GM13977 (cell line): ENCODE results near the gene PSMD9.

ENCODE experiments used
- DNase-seq: peaks from one replicate; pipeline ENCODE4 v3.0.0; 2012; ENCODE audit warnings: low spot score
- in situ Hi-C: fragments of 300-500 bp; cut with MboI; formaldehyde crosslinking; loops from one replicate; pipeline ENCODE4 v1.12.0; 2022; ENCODE audit warnings: low sequenced_read_pairs, low pct_unique_long_range_greater_than_20kb, mixed read lengths, inconsistent platforms; ENCODE audit not compliant: unreplicated experiment
- TF ChIP-seq, protein P1 (sequence below): IDR thresholded peaks from 2 replicates; pipeline ENCODE4 v1.5.1; 2012; ENCODE audit warnings: mild to moderate bottlenecking, control low read depth; ENCODE audit not compliant: insufficient read depth; ENCODE audit errors: extremely low read depth, missing control alignments

PSMD9 gene

DNA sequence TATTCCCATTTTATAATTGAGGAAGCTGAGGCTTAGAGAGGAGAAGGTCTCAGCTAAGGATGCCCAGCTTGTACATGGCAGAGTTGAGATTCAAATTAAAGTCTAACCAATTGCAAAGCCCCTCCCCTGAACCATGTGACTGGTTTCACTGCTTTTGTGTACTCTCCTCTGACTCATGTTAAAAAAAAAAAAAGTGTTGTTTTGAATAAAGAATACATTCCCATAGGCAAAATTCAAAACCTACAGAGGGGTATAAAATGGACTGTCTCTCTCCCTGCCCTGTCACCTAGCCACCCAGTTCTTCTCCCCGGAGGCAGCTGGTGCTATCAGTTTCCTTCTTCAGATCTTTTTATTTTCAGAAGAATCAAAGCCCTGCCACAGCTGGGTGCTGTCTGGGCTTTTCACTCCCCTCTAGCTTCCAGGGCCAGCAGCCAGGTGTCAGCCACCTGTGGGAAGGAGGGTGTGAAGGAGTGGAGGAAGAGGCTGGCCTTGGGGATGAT, 5.4 kb downstream of the PSMD9 start:
- no peak for DNase-seq
- in situ Hi-C loops = no loop called here
- TF ChIP-seq, protein P1, sequence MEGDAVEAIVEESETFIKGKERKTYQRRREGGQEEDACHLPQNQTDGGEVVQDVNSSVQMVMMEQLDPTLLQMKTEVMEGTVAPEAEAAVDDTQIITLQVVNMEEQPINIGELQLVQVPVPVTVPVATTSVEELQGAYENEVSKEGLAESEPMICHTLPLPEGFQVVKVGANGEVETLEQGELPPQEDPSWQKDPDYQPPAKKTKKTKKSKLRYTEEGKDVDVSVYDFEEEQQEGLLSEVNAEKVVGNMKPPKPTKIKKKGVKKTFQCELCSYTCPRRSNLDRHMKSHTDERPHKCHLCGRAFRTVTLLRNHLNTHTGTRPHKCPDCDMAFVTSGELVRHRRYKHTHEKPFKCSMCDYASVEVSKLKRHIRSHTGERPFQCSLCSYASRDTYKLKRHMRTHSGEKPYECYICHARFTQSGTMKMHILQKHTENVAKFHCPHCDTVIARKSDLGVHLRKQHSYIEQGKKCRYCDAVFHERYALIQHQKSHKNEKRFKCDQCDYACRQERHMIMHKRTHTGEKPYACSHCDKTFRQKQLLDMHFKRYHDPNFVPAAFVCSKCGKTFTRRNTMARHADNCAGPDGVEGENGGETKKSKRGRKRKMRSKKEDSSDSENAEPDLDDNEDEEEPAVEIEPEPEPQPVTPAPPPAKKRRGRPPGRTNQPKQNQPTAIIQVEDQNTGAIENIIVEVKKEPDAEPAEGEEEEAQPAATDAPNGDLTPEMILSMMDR = no peak

DNA sequence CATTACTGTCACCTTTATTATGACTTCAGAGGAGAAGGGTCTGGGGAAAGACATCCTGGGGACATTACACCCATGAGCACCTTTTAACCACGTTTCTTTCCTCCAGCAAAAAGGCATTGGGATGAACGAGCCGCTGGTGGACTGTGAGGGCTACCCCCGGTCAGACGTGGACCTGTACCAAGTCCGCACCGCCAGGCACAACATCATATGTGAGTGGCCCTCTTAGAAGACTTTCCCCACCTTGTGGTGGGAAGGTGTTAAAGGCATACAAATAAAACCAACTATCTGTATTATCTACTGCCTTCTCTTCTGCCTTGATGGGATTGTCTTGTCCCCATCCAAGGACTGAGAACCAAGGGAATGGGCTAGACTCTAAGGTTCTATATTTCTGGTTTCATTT, 6.0 kb downstream of the PSMD9 start:
- TF ChIP-seq, protein P1 = peak; percentile 26
- in situ Hi-C loops = no loop called here
- DNase-seq = no peak

DNA sequence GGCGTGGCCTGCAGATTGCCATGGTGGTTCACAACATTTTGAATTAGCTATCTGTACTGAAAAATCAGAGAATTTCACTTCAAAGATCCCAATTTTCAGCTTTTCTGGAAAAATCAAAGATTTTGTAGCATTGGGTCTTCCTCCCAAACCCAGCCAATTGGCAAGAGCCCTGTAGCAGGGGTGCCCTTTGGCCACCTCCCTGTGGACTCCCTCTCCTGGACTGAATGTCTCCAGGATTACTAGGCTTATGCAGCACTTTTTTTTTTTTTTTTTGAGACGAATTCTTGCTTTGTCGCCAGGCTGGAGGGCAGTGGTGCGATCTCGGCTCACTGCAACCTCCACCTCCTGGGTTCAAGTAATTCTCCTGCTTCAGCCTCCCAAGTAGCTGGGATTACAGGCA, 9.7 kb downstream of the PSMD9 start:
- no peak for DNase-seq
- in situ Hi-C loops = no loop called here
- TF ChIP-seq, protein P1 = no peak

DNA sequence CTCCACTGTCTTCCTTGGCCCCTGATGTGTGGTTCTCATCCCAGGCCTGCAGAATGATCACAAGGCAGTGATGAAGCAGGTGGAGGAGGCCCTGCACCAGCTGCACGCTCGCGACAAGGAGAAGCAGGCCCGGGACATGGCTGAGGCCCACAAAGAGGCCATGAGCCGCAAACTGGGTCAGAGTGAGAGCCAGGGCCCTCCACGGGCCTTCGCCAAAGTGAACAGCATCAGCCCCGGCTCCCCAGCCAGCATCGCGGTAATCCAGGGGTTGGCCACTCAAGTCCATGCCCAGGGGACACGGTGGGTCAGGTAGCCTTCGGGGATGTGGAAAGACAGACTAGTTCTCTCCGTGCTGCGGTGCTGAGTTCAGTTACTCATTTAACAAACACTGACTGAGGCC, 11.0 kb downstream of the PSMD9 start:
- no peak for DNase-seq
- TF ChIP-seq, protein P1 = no peak
- in situ Hi-C loops = no loop called here

DNA sequence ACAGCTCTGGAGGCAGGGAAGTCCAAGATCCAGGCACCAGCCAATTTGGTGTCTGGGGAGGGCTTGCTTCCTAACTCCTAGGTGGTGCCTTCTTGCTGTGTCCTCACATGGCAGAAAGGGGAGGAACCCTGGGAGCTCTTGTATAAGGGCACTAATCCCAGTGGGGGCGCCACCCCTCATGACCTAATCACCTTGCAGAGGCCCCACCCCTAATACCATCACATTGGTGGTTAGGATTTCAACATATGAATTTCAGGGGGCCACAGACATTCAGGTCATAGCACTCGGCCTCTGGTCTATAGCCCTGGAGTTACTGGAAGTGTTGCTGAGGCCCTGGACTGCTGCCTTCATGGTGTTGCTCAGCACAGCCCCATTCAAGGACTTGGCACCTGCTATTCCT, 14.6 kb downstream of the PSMD9 start:
- in situ Hi-C loops = no loop called here
- no peak for DNase-seq
- TF ChIP-seq, protein P1 = no peak

DNA sequence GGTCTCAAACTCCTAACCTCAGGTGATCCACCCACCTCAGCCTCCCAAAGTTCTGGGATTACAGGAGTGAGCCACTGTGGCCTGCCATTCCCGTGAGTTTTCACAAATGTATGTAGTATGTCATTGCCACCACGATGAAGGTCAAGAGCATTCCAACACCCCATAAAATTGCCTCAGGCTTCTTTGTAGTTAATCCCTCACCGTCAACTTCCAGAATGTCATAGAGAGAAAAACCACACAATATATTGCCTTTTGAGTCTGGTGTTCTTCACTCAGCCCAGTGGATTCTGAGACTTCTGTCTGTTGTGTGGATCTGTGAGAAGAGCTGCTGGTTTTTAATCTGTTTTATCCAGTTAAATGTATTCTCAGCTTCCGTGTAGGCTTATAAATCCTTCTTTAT, 17.2 kb downstream of the PSMD9 start:
- in situ Hi-C loops = no loop called here
- TF ChIP-seq, protein P1 = no peak
- no peak for DNase-seq

DNA sequence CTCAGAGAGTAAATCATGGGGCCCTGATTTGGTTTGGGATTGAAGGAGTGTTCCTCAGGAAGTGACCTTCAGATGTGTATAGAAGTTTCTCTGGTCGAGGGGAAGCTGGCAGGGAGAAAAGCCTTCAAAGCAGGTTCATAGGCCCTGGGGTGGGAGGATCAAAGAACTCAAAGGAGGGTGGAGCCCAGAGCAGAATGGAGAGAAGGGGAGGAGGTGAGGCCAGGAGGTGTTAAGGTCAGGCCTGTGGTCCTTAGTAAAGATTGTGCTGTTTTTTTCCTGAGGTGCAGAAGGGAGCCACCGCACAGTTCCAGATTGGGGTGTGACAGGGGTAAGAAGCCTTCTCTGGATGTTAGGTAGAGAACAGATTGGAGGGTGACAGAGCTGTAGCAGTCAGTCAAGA, 20.1 kb downstream of the PSMD9 start:
- no peak for DNase-seq
- in situ Hi-C loops = no loop called here
- TF ChIP-seq, protein P1 = no peak
